RWPE1 (cell line): ENCODE results near the gene CCDC69.

Experiments used
- CTCF ChIA-PET: fragments of 350-600 bp; sonication (Branson Sonifier 250); formaldehyde crosslinking; extraction: SDS; loops from one replicate; lab custom pipeline; 2021; lab: Yijun Ruan, JAX
- POLR2A ChIA-PET: fragments of 400-600 bp; formaldehyde crosslinking; extraction: SDS; loops from one replicate; lab custom pipeline; 2020; ENCODE audit warnings: antibody characterized with exemption; ENCODE audit not compliant: low non-redundant PET; lab: Yijun Ruan, JAX
- DNase-seq: peaks from one replicate; pipeline ENCODE4 v3.0.0; 2012; ENCODE audit warnings: low spot score
- H3K27ac ChIP-seq: fragments of 450-650 bp; 2 replicates; pipeline ENCODE4 v1.5.1; 2017
- CTCF ChIP-seq: fragments of 450-650 bp; conservative IDR thresholded peaks from 2 replicates; pipeline ENCODE4 v1.5.1; 2017; ENCODE audit warnings: low read depth, mild to moderate bottlenecking

Gene CCDC69

GRCh38 chr5:151227918-151228447, 4.1 kb upstream of the CCDC69 start:
- ChIA-PET POLR2A (no interaction called here), CTCF (interaction anchor here (0.5 to 1.2 kb wide), 3 partner anchors 85 to 113 kb away, joined by 3 to 5 read pairs (median 4); no protein-coding TSS in a partner anchor)
- TF ChIP-seq CTCF: no peak
- no peak overlapping the region for H3K27ac ChIP-seq
- no peak for DNase-seq

GRCh38 chr5:151225475-151225874, 1.6 kb upstream of the CCDC69 start:
- ChIA-PET POLR2A (no interaction called here), CTCF (interaction anchor here (0.7 kb wide), 2 partner anchors 21 to 413 kb away, joined by 3 read pairs; no protein-coding TSS in a partner anchor)
- no peak for DNase-seq
- TF ChIP-seq CTCF: no peak
- no peak overlapping the region for H3K27ac ChIP-seq

GRCh38 chr5:151225071-151225470, 1.2 kb upstream of the CCDC69 start:
- no peak for TF ChIP-seq CTCF
- no peak for DNase-seq
- CTCF ChIA-PET: interaction anchor here (0.7 to 1.1 kb wide), 4 partner anchors 22 to 413 kb away, joined by 3 to 4 read pairs (median 3); no protein-coding TSS in a partner anchor
- POLR2A ChIA-PET: no interaction called here
- H3K27ac ChIP-seq: no peak overlapping the region

- no peak for DNase-seq
- ChIA-PET CTCF (interaction anchor here (0.6 to 1.1 kb wide), 6 partner anchors 11 to 465 kb away, joined by 3 to 11 read pairs (median 4); partner anchors contain the start of gene DCTN4), POLR2A (interaction anchor here (1.1 kb wide), 1 partner anchor 20 kb away, joined by 3 read pairs; no protein-coding TSS in a partner anchor)
- no peak; the same call in 1 of the 2 replicates for TF ChIP-seq CTCF
- H3K27ac ChIP-seq: no peak overlapping the region
These were observed 480 bp upstream of the CCDC69 start for GRCh38 chr5:151224372-151224771.

GRCh38 chr5:151222790-151223446, 974 bp downstream of the CCDC69 start:
- no peak for TF ChIP-seq CTCF
- H3K27ac ChIP-seq: no peak overlapping the region
- DNase-seq: no peak
- POLR2A ChIA-PET: interaction anchor here (0.6 to 1.1 kb wide), 2 partner anchors 19 to 42 kb away, joined by 3 to 5 read pairs; no protein-coding TSS in a partner anchor
- CTCF ChIA-PET: interaction anchor here (0.6 to 0.9 kb wide), 4 partner anchors 12 to 864 kb away, joined by 3 to 6 read pairs (median 3); no protein-coding TSS in a partner anchor

GRCh38 chr5:151222054-151222789, 1.7 kb downstream of the CCDC69 start:
- DNase-seq: no peak
- ChIA-PET POLR2A (interaction anchor here (0.6 kb wide), 1 partner anchor 42 kb away, joined by 5 read pairs; no protein-coding TSS in a partner anchor), CTCF (interaction anchor here (0.6 to 0.9 kb wide), 3 partner anchors 8 to 863 kb away, joined by 3 to 6 read pairs (median 4); no protein-coding TSS in a partner anchor)
- H3K27ac ChIP-seq: no peak overlapping the region
- no peak for TF ChIP-seq CTCF
